Subcutaneous adipose tissue (tissue), 4 donors: ENCODE results near the gene DSTYK. TPM values are rescaled to one million over a fixed set of nuclear protein-coding genes. Genes with fewer than 3 reads are reported as not detected.

Source experiments
- CTCF ChIP-seq: fragments of 450-650 bp; IDR thresholded peaks from one replicate; pipeline ENCODE4 v1.5.1; 2016; ENCODE audit warnings: low read depth, mild to moderate bottlenecking, control low read depth, antibody characterized with exemption, moderate library complexity
- total RNA-seq, 4 donors: library from RNA; depleted of rRNA; stranded (reverse); fragments of >200 nt; gene quantifications; one replicate each; pipeline ENCODE4 v1.1.0, GENCODE V29; 2016

DSTYK gene
- total RNA-seq, 4 donors from 2014 or later, result 7.2 to 12.3 (median 11.0) TPM

GRCh38 chr1:205240569-205240968 lies 29.1 kb upstream of the DSTYK start:
- no peak for TF ChIP-seq CTCF

GRCh38 chr1:205240118-205240517 lies 28.6 kb upstream of the DSTYK start:
- TF ChIP-seq CTCF, result no peak

GRCh38 chr1:205239078-205239477 lies 27.6 kb upstream of the DSTYK start:
- TF ChIP-seq CTCF, result no peak

- no peak for TF ChIP-seq CTCF
Observed at GRCh38 chr1:205237526-205238484, 26.3 kb upstream of the DSTYK start.

GRCh38 chr1:205236951-205237475 lies 25.5 kb upstream of the DSTYK start:
- no peak for TF ChIP-seq CTCF

GRCh38 chr1:205236526-205236925 lies 25.0 kb upstream of the DSTYK start:
- no peak for TF ChIP-seq CTCF

GRCh38 chr1:205235951-205236350 lies 24.4 kb upstream of the DSTYK start:
- no peak for TF ChIP-seq CTCF
